Measurements from ENCODE around the gene SLC25A21.

DNA sequence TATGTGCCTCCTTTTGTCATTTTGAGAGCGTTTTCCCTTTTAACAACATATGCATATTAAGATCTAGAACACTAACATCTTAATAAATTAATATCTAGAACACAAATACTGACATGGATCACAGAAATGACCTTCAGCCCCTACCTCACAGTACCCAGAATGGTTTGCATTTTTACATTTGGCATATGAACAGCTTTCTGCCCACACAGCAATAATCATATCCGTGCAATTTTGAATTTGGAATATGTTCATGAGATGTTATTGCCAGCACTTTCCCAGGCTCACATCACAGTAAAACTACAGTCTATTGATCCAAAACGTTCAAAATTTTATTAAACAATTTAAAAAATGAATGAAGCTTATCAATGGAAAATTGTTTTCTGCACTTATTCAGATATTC lies 114.6 kb downstream of the SLC25A21 start:
- TF ChIP-seq CTCF (IDR thresholded peaks at IDR 0.05) (no peak), POLR2A (IDR thresholded peaks at IDR 0.05) (no peak)

Measured in lower leg skin (tissue), 3 donors.